Skeletal muscle cell (primary cell): ENCODE data around the gene CFAP54.

Experiments
- DNase-seq: peaks from one replicate; pipeline ENCODE4 v3.0.0-alpha.2; 2010; ENCODE audit warnings: low read depth
- H3K4me3 ChIP-seq: 2 replicates; pipeline ENCODE4 v1.5.1; 2011; ENCODE audit warnings: low read depth, mild to moderate bottlenecking, control low read depth, low read length, moderate library complexity

The CFAP54 gene

GRCh38 chr12:96807741-96808140 is 318.4 kb downstream of the CFAP54 start:
- DNase-seq: no peak
- H3K4me3 ChIP-seq: no peak overlapping the region

- DNase-seq: no peak
- H3K4me3 ChIP-seq: no peak overlapping the region
These were observed 319.2 kb downstream of the CFAP54 start for GRCh38 chr12:96808587-96808986.

- no peak for DNase-seq
- no peak overlapping the region for H3K4me3 ChIP-seq
These were observed 320.1 kb downstream of the CFAP54 start for GRCh38 chr12:96809522-96809921.

- no peak overlapping the region for H3K4me3 ChIP-seq
- no peak for DNase-seq
These were observed 320.7 kb downstream of the CFAP54 start for GRCh38 chr12:96810057-96810456.

- DNase-seq: no peak
- H3K4me3 ChIP-seq: no peak overlapping the region
These were observed 321.1 kb downstream of the CFAP54 start for GRCh38 chr12:96810477-96810876.

- peak; percentile 63 for DNase-seq
- no peak overlapping the region for H3K4me3 ChIP-seq
These were observed 321.7 kb downstream of the CFAP54 start for GRCh38 chr12:96811083-96811482.

- no peak for DNase-seq
- H3K4me3 ChIP-seq: no peak overlapping the region
These were observed 322.8 kb downstream of the CFAP54 start for GRCh38 chr12:96812153-96812552.

- DNase-seq: no peak
- H3K4me3 ChIP-seq: no peak overlapping the region
These were observed 324.8 kb downstream of the CFAP54 start for GRCh38 chr12:96814200-96814599.

- no peak for DNase-seq
- no peak overlapping the region for H3K4me3 ChIP-seq
These were observed 332.2 kb downstream of the CFAP54 start for GRCh38 chr12:96821592-96821991.

- no peak for DNase-seq
- H3K4me3 ChIP-seq: no peak overlapping the region
These were observed 333.3 kb downstream of the CFAP54 start for GRCh38 chr12:96822641-96823040.

GRCh38 chr12:96824074-96824837 is 334.9 kb downstream of the CFAP54 start:
- DNase-seq: no peak
- H3K4me3 ChIP-seq: no peak overlapping the region

GRCh38 chr12:96824838-96825236 is 335.5 kb downstream of the CFAP54 start:
- H3K4me3 ChIP-seq: no peak overlapping the region
- DNase-seq: no peak

- no peak overlapping the region for H3K4me3 ChIP-seq
- no peak for DNase-seq
These were observed 338.9 kb downstream of the CFAP54 start for GRCh38 chr12:96828169-96828789.

- H3K4me3 ChIP-seq: no peak overlapping the region
- no peak for DNase-seq
These were observed 340.0 kb downstream of the CFAP54 start for GRCh38 chr12:96829354-96829753.

GRCh38 chr12:96831346-96831745 is 342.0 kb downstream of the CFAP54 start:
- no peak overlapping the region for H3K4me3 ChIP-seq
- DNase-seq: no peak

GRCh38 chr12:96846293-96846692 is 356.9 kb downstream of the CFAP54 start:
- H3K4me3 ChIP-seq: no peak overlapping the region
- DNase-seq: no peak

GRCh38 chr12:96850676-96851075 is 361.3 kb downstream of the CFAP54 start:
- H3K4me3 ChIP-seq: no peak overlapping the region
- DNase-seq: no peak

- no peak for DNase-seq
- H3K4me3 ChIP-seq: no peak overlapping the region
These were observed 368.8 kb downstream of the CFAP54 start for GRCh38 chr12:96858162-96858561.

- no peak for DNase-seq
- no peak overlapping the region for H3K4me3 ChIP-seq
These were observed 372.3 kb downstream of the CFAP54 start for GRCh38 chr12:96861656-96862055.

GRCh38 chr12:96862326-96862725 is 372.9 kb downstream of the CFAP54 start:
- H3K4me3 ChIP-seq: no peak overlapping the region
- no peak for DNase-seq

GRCh38 chr12:96864335-96864734 is 375.0 kb downstream of the CFAP54 start:
- DNase-seq: no peak
- no peak overlapping the region for H3K4me3 ChIP-seq
